GM18499 (cell line): ENCODE results near the gene CCT3.
A peak's percentile ranks its signal among the peaks of the same experiment; 100 is the strongest.

Source experiments
- ATAC-seq: cut with Tn5 transposase; IDR thresholded peaks from one replicate; pipeline ENCODE4 v1.9.1; 2021; ENCODE audit warnings: moderate number of reproducible peaks; ENCODE audit not compliant: insufficient read depth, unreplicated experiment

CCT3 gene

GRCh38 chr1:156282479-156283222, 55.4 kb downstream of the CCT3 start, which contains the start of gene SMG5:
TSS of gene SMG5 (minus strand) at chr1:156282825. CDS start at chr1:156282680, 145 bp downstream.
- ATAC-seq = peak; percentile 43

- ATAC-seq = no peak
These were observed 56.2 kb downstream of the CCT3 start for GRCh38 chr1:156281693-156282478.

GRCh38 chr1:156281281-156281680, 56.8 kb downstream of the CCT3 start:
- no peak for ATAC-seq

GRCh38 chr1:156279837-156280236, 58.3 kb downstream of the CCT3 start:
- ATAC-seq = no peak

GRCh38 chr1:156276966-156277381, 61.1 kb downstream of the CCT3 start:
- ATAC-seq = no peak

- no peak for ATAC-seq
These were observed 61.6 kb downstream of the CCT3 start for GRCh38 chr1:156276532-156276931.

- no peak for ATAC-seq
These were observed 67.8 kb downstream of the CCT3 start for GRCh38 chr1:156270314-156270713.

GRCh38 chr1:156268336-156268735, 69.8 kb downstream of the CCT3 start:
- no peak for ATAC-seq

- ATAC-seq = no peak
These were observed 72.0 kb downstream of the CCT3 start for GRCh38 chr1:156266051-156266450.

- no peak for ATAC-seq
These were observed 74.8 kb downstream of the CCT3 start for GRCh38 chr1:156263288-156263655.

- no peak for ATAC-seq
These were observed 75.4 kb downstream of the CCT3 start for GRCh38 chr1:156262461-156263287.

- no peak for ATAC-seq
These were observed 77.2 kb downstream of the CCT3 start for GRCh38 chr1:156260896-156261295.

- no peak for ATAC-seq
These were observed 78.3 kb downstream of the CCT3 start for GRCh38 chr1:156259805-156260204.
